SK-N-SH treated with all-trans-retinoic acid at 6 μM for 48 hours (cell line): Measurements from ENCODE around the gene UBASH3A.

Experiments used
- ARNTL ChIP-seq: fragments of 450-650 bp; formaldehyde crosslinking; IDR thresholded peaks from 2 replicates; pipeline ENCODE4 v1.5.0; 2020; ENCODE audit warnings: low read depth, mild to moderate bottlenecking, moderate library complexity, borderline replicate concordance
- BACH2 ChIP-seq: fragments of 250-450 bp; sonication (Bioruptor Pico); IDR thresholded peaks from 2 replicates; pipeline ENCODE4 v1.9.0; 2021; ENCODE audit warnings: mild to moderate bottlenecking, borderline replicate concordance
- CREB5 ChIP-seq: fragments of 250-450 bp; sonication (Bioruptor Pico); IDR thresholded peaks from 2 replicates; pipeline ENCODE4 v1.5.1; 2020; ENCODE audit warnings: low read depth, mild to moderate bottlenecking, moderate library complexity
- CSDC2 ChIP-seq: fragments of 250-450 bp; sonication (Bioruptor Pico); IDR thresholded peaks from 2 replicates; pipeline ENCODE4 v1.5.0; 2020; ENCODE audit warnings: mild to moderate bottlenecking, moderate library complexity
- GLIS3 ChIP-seq: fragments of 250-450 bp; sonication (Bioruptor Pico); IDR thresholded peaks from 2 replicates; pipeline ENCODE4 v1.5.0; 2020; ENCODE audit warnings: mild to moderate bottlenecking, moderate library complexity
- OSR1 ChIP-seq: fragments of 250-450 bp; sonication (Bioruptor Pico); IDR thresholded peaks from 2 replicates; pipeline ENCODE4 v1.8.0; 2022; ENCODE audit warnings: moderate library complexity, mild to moderate bottlenecking, inconsistent platforms
- PATZ1 ChIP-seq: fragments of 250-450 bp; sonication (Bioruptor Pico); IDR thresholded peaks from 2 replicates; pipeline ENCODE4 v1.8.0; 2020; ENCODE audit warnings: mild to moderate bottlenecking, moderate library complexity, borderline replicate concordance
- PPARA ChIP-seq: fragments of 250-450 bp; sonication (Bioruptor Pico); IDR thresholded peaks from 2 replicates; pipeline ENCODE4 v1.5.0; 2020; ENCODE audit warnings: mild to moderate bottlenecking, borderline replicate concordance
- TCF4 ChIP-seq: fragments of 250-450 bp; sonication (Bioruptor Pico); IDR thresholded peaks from 2 replicates; pipeline ENCODE4 v1.8.0; 2021; ENCODE audit warnings: mild to moderate bottlenecking, moderate library complexity, borderline replicate concordance
- ZFP3 ChIP-seq: fragments of 250-450 bp; sonication (Bioruptor Pico); IDR thresholded peaks from 2 replicates; pipeline ENCODE4 v1.5.0; 2020; ENCODE audit warnings: mild to moderate bottlenecking, moderate library complexity
- ZFP30 ChIP-seq: fragments of 450-650 bp; formaldehyde crosslinking; IDR thresholded peaks from 2 replicates; pipeline ENCODE4 v1.5.0; 2022; ENCODE audit warnings: mild to moderate bottlenecking, moderate library complexity
- ZNF70 ChIP-seq: fragments of 450-650 bp; formaldehyde crosslinking; IDR thresholded peaks from 2 replicates; pipeline ENCODE4 v1.5.0; 2020; ENCODE audit warnings: mild to moderate bottlenecking, moderate library complexity

- no peak for TF ChIP-seq ZFP3 (CRISPR knock-in tag)
- no peak for TF ChIP-seq TCF4 (CRISPR knock-in tag)
- TF ChIP-seq CSDC2 (CRISPR knock-in tag) = no peak
- no peak for TF ChIP-seq PATZ1 (CRISPR knock-in tag)
- TF ChIP-seq CREB5 (CRISPR knock-in tag) = no peak
- no peak for TF ChIP-seq ZNF70 (CRISPR knock-in tag)
- no peak for TF ChIP-seq ZFP30 (CRISPR knock-in tag)
- TF ChIP-seq GLIS3 (CRISPR knock-in tag) = no peak
- TF ChIP-seq OSR1 (CRISPR knock-in tag) = no peak
- no peak for TF ChIP-seq PPARA (CRISPR knock-in tag)
- TF ChIP-seq ARNTL = no peak
- TF ChIP-seq BACH2 = no peak
Observed at GRCh38 chr21:42431196-42431595, 27.5 kb downstream of the UBASH3A start.
